ENCODE data around the gene HFE. TPM values are rescaled to one million over a fixed set of nuclear protein-coding genes. Genes with fewer than 3 reads are reported as not detected.

The HFE gene
- total RNA-seq, 2 donors from 2014 or later = 1.8 to 2.1 TPM

DNA sequence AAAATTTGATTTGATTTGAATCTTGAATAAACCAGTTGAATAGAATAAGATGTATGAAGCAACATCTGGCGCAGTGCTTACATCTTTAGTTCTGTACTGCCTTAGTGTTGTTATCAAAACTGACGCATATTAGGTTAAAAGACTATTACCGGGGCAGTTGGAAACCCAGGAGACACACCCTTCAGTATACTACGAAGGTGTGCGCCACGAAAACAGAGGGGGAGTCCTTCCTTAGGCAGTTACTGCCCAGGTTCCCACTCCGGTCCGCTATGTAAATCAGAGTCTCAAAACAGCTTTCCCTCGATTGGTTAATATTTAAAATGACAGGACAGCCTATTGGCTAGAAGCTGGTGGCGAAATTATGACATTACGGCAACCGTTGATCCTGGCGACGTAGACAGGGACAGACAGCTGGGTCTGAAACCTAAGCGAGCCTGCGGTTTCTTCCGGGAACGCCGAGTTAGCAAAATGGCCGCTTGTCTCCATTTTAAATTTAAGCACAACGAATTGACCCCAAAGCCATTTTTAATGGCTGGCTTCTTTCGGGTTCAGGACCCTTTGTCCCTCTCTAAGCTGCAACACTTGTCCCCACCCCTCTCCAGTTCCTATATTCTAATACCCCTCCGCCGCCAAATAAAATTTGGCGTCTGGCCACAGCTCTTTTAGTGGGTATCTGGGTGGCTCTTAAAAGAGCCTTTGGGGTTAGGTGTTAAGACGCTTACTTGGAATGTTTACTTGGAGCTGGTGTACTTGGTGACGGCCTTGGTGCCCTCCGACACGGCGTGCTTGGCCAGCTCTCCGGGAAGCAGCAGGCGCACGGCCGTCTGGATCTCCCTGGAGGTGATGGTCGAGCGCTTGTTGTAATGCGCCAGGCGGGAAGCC, 35.8 kb downstream of the HFE start:
- H3K4me3 ChIP-seq (ENCODE audit: low read length) = peak overlapping the region; percentile 98
- peaks cover 27% of the 10 kb centered on the region for H3K4me1 Mint-ChIP-seq
- no peaks in the 10 kb centered on the region for H3K4me1 ChIP-seq (ENCODE audit: control insufficient read depth, insufficient read depth, low read length)
- peak overlapping the region; percentile 97 for H3K27ac ChIP-seq (ENCODE audit: low read depth, low read length)
- H3K36me3 Mint-ChIP-seq (ENCODE audit: low read depth) = no peaks in the 10 kb centered on the region
- H3K27me3 Mint-ChIP-seq (ENCODE audit: insufficient read depth) = no peaks in the 10 kb centered on the region
- DNase-seq = peak; percentile 95
- H3K27ac Mint-ChIP-seq = peak overlapping the region; percentile 100
- WGBS, 2 experiments (ENCODE audit: insufficient coverage in 1 of 2, insufficient read length in 1 of 2) = 1% methylated on average over 26 to 38 of the region's 38 CpGs
- H3K4me3 Mint-ChIP-seq = peak overlapping the region; percentile 100
- no peaks in the 10 kb centered on the region for H3K9me3 ChIP-seq (ENCODE audit: control insufficient read depth, low read length)
- H3K27me3 ChIP-seq (ENCODE audit: control insufficient read depth, insufficient read depth, low read length, poor library complexity, severe bottlenecking) = no peaks in the 10 kb centered on the region
- peak overlapping the region; percentile 98 for H3K9ac ChIP-seq (ENCODE audit: extremely low read depth, low read length, poor library complexity, severe bottlenecking)
- no peak for TF ChIP-seq CTCF (conservative IDR thresholded peaks at IDR 0.05)
- no peaks in the 10 kb centered on the region for H3K36me3 ChIP-seq (ENCODE audit: control insufficient read depth, insufficient read depth, low read length)
- H3K9me3 Mint-ChIP-seq = no peaks in the 10 kb centered on the region

DNA sequence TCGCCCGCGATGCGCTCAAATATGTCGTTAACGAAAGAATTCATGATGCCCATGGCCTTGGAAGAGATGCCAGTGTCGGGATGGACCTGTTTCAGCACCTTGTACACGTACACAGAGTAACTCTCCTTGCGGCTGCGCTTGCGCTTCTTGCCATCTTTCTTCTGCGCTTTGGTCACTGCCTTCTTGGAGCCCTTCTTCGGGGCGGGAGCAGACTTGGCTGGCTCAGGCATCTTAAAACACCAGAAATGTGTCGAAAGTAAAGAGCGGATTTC, 36.4 kb downstream of the HFE start:
- Mint-ChIP-seq H3K4me1 (peaks cover 27% of the 10 kb centered on the region), H3K36me3 (ENCODE audit: low read depth) (peaks cover 2% of the 10 kb centered on the region), H3K9me3 (no peaks in the 10 kb centered on the region), H3K27me3 (ENCODE audit: insufficient read depth) (no peaks in the 10 kb centered on the region), H3K27ac (peak overlapping the region; percentile 100), H3K4me3 (peak overlapping the region; percentile 100)
- peak overlapping the region; percentile 98 for H3K4me3 ChIP-seq (ENCODE audit: low read length)
- H3K27me3 ChIP-seq (ENCODE audit: control insufficient read depth, insufficient read depth, low read length, poor library complexity, severe bottlenecking) = no peaks in the 10 kb centered on the region
- H3K9ac ChIP-seq (ENCODE audit: extremely low read depth, low read length, poor library complexity, severe bottlenecking) = peak overlapping the region; percentile 98
- H3K4me1 ChIP-seq (ENCODE audit: control insufficient read depth, insufficient read depth, low read length) = no peaks in the 10 kb centered on the region
- peak; percentile 92 for DNase-seq
- no peak for TF ChIP-seq CTCF (conservative IDR thresholded peaks at IDR 0.05)
- H3K36me3 ChIP-seq (ENCODE audit: control insufficient read depth, insufficient read depth, low read length) = no peaks in the 10 kb centered on the region
- H3K27ac ChIP-seq (ENCODE audit: low read depth, low read length) = peak overlapping the region; percentile 97
- H3K9me3 ChIP-seq (ENCODE audit: control insufficient read depth, low read length) = no peaks in the 10 kb centered on the region
- WGBS, 2 experiments (ENCODE audit: insufficient coverage in 1 of 2, insufficient read length in 1 of 2) = 0% methylated on average over 9 to 16 of the region's 16 CpGs

GRCh38 chr6:26123947-26124780, 36.9 kb downstream of the HFE start:
- H3K27ac Mint-ChIP-seq = peak overlapping the region; percentile 100
- 0 to 1% methylated on average over 17 to 45 of the region's 45 CpGs for WGBS, 2 experiments (ENCODE audit: insufficient coverage in 1 of 2, insufficient read length in 1 of 2)
- H3K9me3 ChIP-seq (ENCODE audit: control insufficient read depth, low read length) = no peaks in the 10 kb centered on the region
- peak overlapping the region; percentile 97 for H3K27ac ChIP-seq (ENCODE audit: low read depth, low read length)
- no peaks in the 10 kb centered on the region for H3K9me3 Mint-ChIP-seq
- peaks cover 2% of the 10 kb centered on the region for H3K36me3 Mint-ChIP-seq (ENCODE audit: low read depth)
- no peaks in the 10 kb centered on the region for H3K36me3 ChIP-seq (ENCODE audit: control insufficient read depth, insufficient read depth, low read length)
- peak overlapping the region; percentile 98 for H3K9ac ChIP-seq (ENCODE audit: extremely low read depth, low read length, poor library complexity, severe bottlenecking)
- H3K4me1 Mint-ChIP-seq = peaks cover 24% of the 10 kb centered on the region
- no peak for TF ChIP-seq CTCF (conservative IDR thresholded peaks at IDR 0.05)
- H3K4me1 ChIP-seq (ENCODE audit: control insufficient read depth, insufficient read depth, low read length) = no peaks in the 10 kb centered on the region
- peak; percentile 88 for DNase-seq
- no peaks in the 10 kb centered on the region for H3K27me3 Mint-ChIP-seq (ENCODE audit: insufficient read depth)
- H3K4me3 ChIP-seq (ENCODE audit: low read length) = peak overlapping the region; percentile 98
- peak overlapping the region; percentile 100 for H3K4me3 Mint-ChIP-seq
- no peaks in the 10 kb centered on the region for H3K27me3 ChIP-seq (ENCODE audit: control insufficient read depth, insufficient read depth, low read length, poor library complexity, severe bottlenecking)

Measured in endodermal cell (in vitro differentiated cells).